ENCODE data around the gene MRPL52.

The MRPL52 gene

DNA sequence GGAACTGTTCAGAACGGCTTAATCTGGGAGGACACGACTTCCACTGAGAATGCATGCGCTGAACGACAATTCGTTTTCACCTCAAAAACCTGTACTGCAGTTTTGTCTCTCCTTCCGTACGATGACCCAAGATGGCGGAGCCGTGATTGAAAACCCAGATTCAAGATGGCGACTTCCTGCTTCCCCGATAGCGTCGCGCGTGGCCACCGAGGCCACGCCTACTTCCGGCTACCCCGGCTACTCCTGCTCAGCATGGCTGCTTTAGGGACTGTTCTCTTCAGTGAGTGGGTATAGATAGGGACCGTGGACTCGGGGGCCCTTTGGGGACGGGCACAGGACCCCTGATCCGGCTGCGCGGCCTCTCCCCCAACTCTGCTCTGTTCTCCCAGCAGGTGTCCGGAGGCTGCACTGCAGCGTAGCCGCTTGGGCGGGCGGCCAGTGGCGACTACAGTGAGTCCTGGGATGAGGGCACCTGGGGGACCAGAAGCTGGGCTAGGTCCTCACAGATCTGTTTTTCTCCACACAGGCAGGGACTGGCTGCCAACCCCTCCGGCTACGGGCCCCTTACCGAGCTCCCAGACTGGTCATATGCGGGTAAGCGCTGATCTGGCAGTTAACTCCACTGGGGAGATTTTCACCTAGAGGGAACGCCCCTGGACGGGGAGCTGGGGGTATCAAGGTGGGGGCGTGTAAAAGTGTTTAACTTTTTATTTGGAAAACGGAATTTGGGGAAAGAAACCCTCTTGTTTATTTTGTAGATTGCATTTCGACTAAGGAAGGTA lies at the start of gene MRPL52:
Gene MRPL52, plus strand, starts transcription at position 227 of the 782 bp plus-strand sequence. Its CDS starts 26 bp downstream, at position 253.
- Histone ChIP-seq H3K4me3 (ENCODE audit: low read depth, low read length) (peak within 1 kb of the TSS; percentile 93), H3K27ac (peak within 1 kb of the TSS; percentile 25), H3K36me3 (replicated peaks) (peaks cover 12% of the 10 kb centered on the region), H3K27me3 (replicated peaks) (no peaks in the 10 kb centered on the region)
- in situ Hi-C loops (cut with HindIII; ENCODE audit: low pct_ligation_motif_present, low sequenced_read_pairs): no loop called here
- TF ChIP-seq, protein P1, sequence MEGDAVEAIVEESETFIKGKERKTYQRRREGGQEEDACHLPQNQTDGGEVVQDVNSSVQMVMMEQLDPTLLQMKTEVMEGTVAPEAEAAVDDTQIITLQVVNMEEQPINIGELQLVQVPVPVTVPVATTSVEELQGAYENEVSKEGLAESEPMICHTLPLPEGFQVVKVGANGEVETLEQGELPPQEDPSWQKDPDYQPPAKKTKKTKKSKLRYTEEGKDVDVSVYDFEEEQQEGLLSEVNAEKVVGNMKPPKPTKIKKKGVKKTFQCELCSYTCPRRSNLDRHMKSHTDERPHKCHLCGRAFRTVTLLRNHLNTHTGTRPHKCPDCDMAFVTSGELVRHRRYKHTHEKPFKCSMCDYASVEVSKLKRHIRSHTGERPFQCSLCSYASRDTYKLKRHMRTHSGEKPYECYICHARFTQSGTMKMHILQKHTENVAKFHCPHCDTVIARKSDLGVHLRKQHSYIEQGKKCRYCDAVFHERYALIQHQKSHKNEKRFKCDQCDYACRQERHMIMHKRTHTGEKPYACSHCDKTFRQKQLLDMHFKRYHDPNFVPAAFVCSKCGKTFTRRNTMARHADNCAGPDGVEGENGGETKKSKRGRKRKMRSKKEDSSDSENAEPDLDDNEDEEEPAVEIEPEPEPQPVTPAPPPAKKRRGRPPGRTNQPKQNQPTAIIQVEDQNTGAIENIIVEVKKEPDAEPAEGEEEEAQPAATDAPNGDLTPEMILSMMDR (IDR thresholded peaks at IDR 0.05; ENCODE audit: low read depth, low read length, missing control alignments): peak; percentile 12
- peak; percentile 83 for DNase-seq

DNA sequence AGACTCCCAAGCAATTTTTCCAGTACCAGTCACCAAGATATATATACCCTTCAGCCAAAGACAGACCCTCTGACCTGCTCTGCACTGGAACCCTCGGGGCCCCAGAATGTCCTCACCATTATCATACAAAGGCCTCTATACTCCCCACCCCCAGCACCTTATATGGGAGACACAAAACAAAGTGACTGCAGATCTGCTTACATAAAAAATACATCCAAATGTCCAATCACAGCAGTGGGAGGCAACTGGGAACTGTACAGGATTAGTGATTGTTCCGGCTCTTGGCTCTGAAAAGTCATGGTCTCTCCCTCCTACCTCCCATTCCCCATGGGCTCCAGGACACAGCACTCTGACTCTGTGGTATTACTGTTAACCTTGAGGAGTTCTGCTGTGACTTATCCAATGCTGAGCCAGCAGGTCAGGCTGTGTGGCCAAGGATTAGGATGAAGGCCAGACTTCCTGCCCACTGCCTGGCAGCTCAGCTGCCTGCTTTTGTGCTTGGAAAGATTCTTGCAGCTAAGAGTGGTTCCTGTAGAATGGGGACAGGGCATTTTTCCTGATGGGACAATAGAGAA lies 49.5 kb upstream of the MRPL52 start:
- in situ Hi-C loops (cut with HindIII; ENCODE audit: low pct_ligation_motif_present, low sequenced_read_pairs): no loop called here
- TF ChIP-seq, protein P1 (IDR thresholded peaks at IDR 0.05; ENCODE audit: low read depth, low read length, missing control alignments): no peak
- no peak overlapping the region for H3K4me3 ChIP-seq (ENCODE audit: low read depth, low read length)
- no peak overlapping the region for H3K27ac ChIP-seq
- no peaks in the 10 kb centered on the region for H3K36me3 ChIP-seq (replicated peaks)
- no peaks in the 10 kb centered on the region for H3K27me3 ChIP-seq (replicated peaks)
- peak; percentile 4 for DNase-seq

DNA sequence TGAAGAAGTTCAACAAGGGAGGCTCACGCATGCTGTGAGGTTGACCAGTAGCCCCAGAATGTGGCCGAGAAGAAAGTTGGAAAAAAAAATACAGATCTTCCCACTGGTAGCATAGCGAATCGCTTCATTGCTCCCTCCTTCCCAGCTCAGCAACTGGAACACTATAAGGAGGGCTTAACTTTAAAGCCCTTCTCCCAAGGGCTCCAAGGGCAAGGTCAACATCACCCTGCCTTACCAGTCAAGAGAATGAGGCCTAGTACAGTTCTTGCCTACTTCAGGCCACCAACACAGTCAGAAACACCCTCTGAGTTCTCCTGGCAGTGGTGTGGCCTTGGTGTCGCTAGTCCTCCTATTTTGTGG lies 48.8 kb upstream of the MRPL52 start:
- DNase-seq: no peak
- in situ Hi-C loops (cut with HindIII; ENCODE audit: low pct_ligation_motif_present, low sequenced_read_pairs): no loop called here
- no peaks in the 10 kb centered on the region for H3K27me3 ChIP-seq (replicated peaks)
- no peak overlapping the region for H3K4me3 ChIP-seq (ENCODE audit: low read depth, low read length)
- TF ChIP-seq, protein P1 (IDR thresholded peaks at IDR 0.05; ENCODE audit: low read depth, low read length, missing control alignments): no peak
- no peak overlapping the region for H3K27ac ChIP-seq
- no peaks in the 10 kb centered on the region for H3K36me3 ChIP-seq (replicated peaks)

DNA sequence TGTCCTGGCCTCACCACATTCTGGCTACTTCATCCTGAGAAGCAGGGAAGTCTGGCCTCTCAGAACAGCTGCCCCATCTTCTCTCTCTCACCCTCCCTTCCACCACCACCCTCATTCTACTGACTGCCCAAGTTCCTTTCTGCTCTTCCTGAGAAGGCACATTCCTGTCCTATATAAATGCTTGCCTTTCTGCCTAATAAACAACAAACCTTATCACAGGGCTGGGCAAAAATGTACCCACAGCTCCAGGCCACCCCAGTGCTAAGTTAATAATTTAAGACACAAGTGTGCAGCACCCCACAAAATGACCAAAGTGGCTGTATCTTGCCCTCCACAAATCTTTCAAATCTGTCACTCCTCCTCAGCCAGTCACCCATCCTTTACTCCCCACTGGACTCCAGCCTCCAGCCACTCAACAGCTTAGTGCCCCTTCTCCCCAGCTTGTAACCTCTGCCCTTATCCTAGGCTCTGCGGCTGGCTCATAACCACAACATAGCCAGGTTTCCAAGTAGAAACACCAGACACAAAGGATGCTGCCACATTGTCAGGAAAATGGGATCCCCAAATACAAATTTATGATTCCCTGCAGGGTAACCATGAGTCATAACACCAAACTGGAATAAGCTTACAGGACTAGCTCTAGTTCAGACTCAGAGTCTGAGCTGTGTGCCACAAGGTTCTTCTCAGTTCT lies 48.2 kb upstream of the MRPL52 start:
- TF ChIP-seq, protein P1 (IDR thresholded peaks at IDR 0.05; ENCODE audit: low read depth, low read length, missing control alignments): no peak
- no peaks in the 10 kb centered on the region for H3K36me3 ChIP-seq (replicated peaks)
- H3K4me3 ChIP-seq (ENCODE audit: low read depth, low read length): no peak overlapping the region
- in situ Hi-C loops (cut with HindIII; ENCODE audit: low pct_ligation_motif_present, low sequenced_read_pairs): no loop called here
- no peaks in the 10 kb centered on the region for H3K27me3 ChIP-seq (replicated peaks)
- H3K27ac ChIP-seq: no peak overlapping the region
- no peak for DNase-seq

DNA sequence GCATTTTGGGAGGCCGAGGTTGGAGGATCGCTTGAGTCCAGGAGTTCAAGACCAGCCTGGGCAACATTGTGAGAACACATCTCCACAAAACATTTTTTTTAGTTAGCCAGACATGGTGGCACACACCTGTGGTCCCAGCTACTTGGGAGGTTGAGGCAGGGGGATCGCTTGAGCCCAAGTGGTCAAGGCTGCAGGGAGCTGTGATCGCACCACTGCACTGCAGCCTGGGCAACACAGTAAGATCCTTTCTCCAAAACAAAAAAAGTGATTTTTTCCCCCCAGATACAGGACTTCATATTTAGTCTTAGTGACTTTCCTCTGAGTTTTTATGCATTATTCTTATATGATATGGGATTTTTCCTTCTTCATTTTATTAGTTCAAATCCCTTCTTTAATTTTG lies 43.0 kb upstream of the MRPL52 start:
- Histone ChIP-seq H3K27ac (no peak overlapping the region), H3K4me3 (ENCODE audit: low read depth, low read length) (no peak overlapping the region), H3K36me3 (replicated peaks) (no peaks in the 10 kb centered on the region), H3K27me3 (replicated peaks) (no peaks in the 10 kb centered on the region)
- no peak for DNase-seq
- in situ Hi-C loops (cut with HindIII; ENCODE audit: low pct_ligation_motif_present, low sequenced_read_pairs): no loop called here
- TF ChIP-seq, protein P1 (IDR thresholded peaks at IDR 0.05; ENCODE audit: low read depth, low read length, missing control alignments): no peak
